ENCODE results near the gene ZNF30. TPM values are rescaled to one million over a fixed set of nuclear protein-coding genes. Genes with fewer than 3 reads are reported as not detected.
A peak's percentile ranks its signal among the peaks of the same experiment; 100 is the strongest.
"Not testable (repeated sequence)": the region's sequence is repeated elsewhere in the genome, so short reads cannot be mapped to it uniquely, and the experiment has no call there.

The ZNF30 gene
- polyA plus RNA-seq, 1 donor: 7.4 TPM

GRCh38 chr19:34920090-34920786, 6.5 kb upstream of the ZNF30 start:
- H3K4me3 ChIP-seq (ENCODE audit: low read length); H3K4me1 ChIP-seq (ENCODE audit: control insufficient read depth, insufficient read depth, low read length); H3K9me3 ChIP-seq (ENCODE audit: control insufficient read depth, low read depth, low read length); H3K27me3 ChIP-seq (ENCODE audit: control insufficient read depth, insufficient read depth, low read length); H3K27ac ChIP-seq (ENCODE audit: low read length); DNase-seq; H3K36me3 ChIP-seq (ENCODE audit: control insufficient read depth, insufficient read depth, low read length): not testable (repeated sequence)
- no CpG with 5 or more reads among the region's 8 CpGs for WGBS (ENCODE audit: insufficient coverage, low lambda C conversion rate)

DNA sequence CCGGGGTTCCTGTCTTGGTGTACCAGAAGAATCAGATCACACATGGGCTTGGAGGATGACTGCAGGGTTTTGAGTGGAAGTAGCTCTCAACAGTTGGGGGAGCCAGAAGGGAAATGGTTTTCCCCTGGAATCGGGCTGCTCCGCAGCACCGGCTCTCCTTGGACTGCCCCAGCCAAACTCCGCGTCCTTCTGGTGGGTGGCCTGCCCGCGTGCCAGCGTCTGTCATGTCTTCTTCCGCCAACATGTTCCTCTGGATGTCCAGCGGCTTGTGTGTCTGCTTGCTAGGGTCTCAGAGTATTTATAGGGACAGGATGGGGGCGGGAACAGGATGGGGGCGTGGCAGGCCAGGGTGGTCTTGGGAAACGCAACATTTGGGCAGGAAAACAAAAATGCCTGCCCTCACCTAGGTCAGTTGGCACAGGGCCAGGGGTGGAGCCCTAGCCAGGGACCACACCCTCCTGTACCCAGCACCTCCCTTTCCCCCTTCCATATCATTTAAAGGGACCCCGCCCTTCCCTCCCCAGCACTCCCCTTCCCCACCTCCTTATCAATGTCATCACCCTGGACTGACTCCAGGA, 1.3 kb upstream of the ZNF30 start:
- H3K27ac ChIP-seq (ENCODE audit: low read length): no peak overlapping the region
- WGBS (ENCODE audit: insufficient coverage, low lambda C conversion rate): no CpG with 5 or more reads among the region's 15 CpGs
- H3K36me3 ChIP-seq (ENCODE audit: control insufficient read depth, insufficient read depth, low read length): peaks cover 3% of the 10 kb centered on the region
- no peaks in the 10 kb centered on the region for H3K27me3 ChIP-seq (ENCODE audit: control insufficient read depth, insufficient read depth, low read length)
- peaks cover 10% of the 10 kb centered on the region for H3K9me3 ChIP-seq (ENCODE audit: control insufficient read depth, low read depth, low read length)
- no peaks in the 10 kb centered on the region for H3K4me1 ChIP-seq (ENCODE audit: control insufficient read depth, insufficient read depth, low read length)
- H3K4me3 ChIP-seq (ENCODE audit: low read length): no peak overlapping the region
- DNase-seq: no peak

- peaks cover 10% of the 10 kb centered on the region for H3K9me3 ChIP-seq (ENCODE audit: control insufficient read depth, low read depth, low read length)
- H3K4me3 ChIP-seq (ENCODE audit: low read length): peak overlapping the region; percentile 65
- 83% methylated on average over 3 of the region's 3 CpGs for WGBS (ENCODE audit: insufficient coverage, low lambda C conversion rate)
- no peaks in the 10 kb centered on the region for H3K27me3 ChIP-seq (ENCODE audit: control insufficient read depth, insufficient read depth, low read length)
- no peak for DNase-seq
- no peaks in the 10 kb centered on the region for H3K4me1 ChIP-seq (ENCODE audit: control insufficient read depth, insufficient read depth, low read length)
- peaks cover 6% of the 10 kb centered on the region for H3K36me3 ChIP-seq (ENCODE audit: control insufficient read depth, insufficient read depth, low read length)
- peak overlapping the region; percentile 65 for H3K27ac ChIP-seq (ENCODE audit: low read length)
These were observed 380 bp upstream of the ZNF30 start for GRCh38 chr19:34926361-34926684.

- no peak overlapping the region for H3K27ac ChIP-seq (ENCODE audit: low read length)
- no peaks in the 10 kb centered on the region for H3K27me3 ChIP-seq (ENCODE audit: control insufficient read depth, insufficient read depth, low read length)
- peaks cover 2% of the 10 kb centered on the region for H3K9me3 ChIP-seq (ENCODE audit: control insufficient read depth, low read depth, low read length)
- H3K4me1 ChIP-seq (ENCODE audit: control insufficient read depth, insufficient read depth, low read length): no peaks in the 10 kb centered on the region
- whole genome bisulfite sequencing (ENCODE audit: insufficient coverage, low lambda C conversion rate): 100% methylated on average over 2 of the region's 6 CpGs
- H3K4me3 ChIP-seq (ENCODE audit: low read length): no peak overlapping the region
- H3K36me3 ChIP-seq (ENCODE audit: control insufficient read depth, insufficient read depth, low read length): peaks cover 34% of the 10 kb centered on the region
- no peak for DNase-seq
These were observed 5.8 kb downstream of the ZNF30 start for GRCh38 chr19:34932494-34932893.

GRCh38 chr19:34936184-34936583, 9.5 kb downstream of the ZNF30 start:
- H3K4me1 ChIP-seq (ENCODE audit: control insufficient read depth, insufficient read depth, low read length): no peaks in the 10 kb centered on the region
- H3K9me3 ChIP-seq (ENCODE audit: control insufficient read depth, low read depth, low read length): peaks cover 2% of the 10 kb centered on the region
- H3K27ac ChIP-seq (ENCODE audit: low read length): no peak overlapping the region
- DNase-seq: no peak
- H3K27me3 ChIP-seq (ENCODE audit: control insufficient read depth, insufficient read depth, low read length): no peaks in the 10 kb centered on the region
- WGBS (ENCODE audit: insufficient coverage, low lambda C conversion rate): 90% methylated on average over 3 of the region's 4 CpGs
- no peak overlapping the region for H3K4me3 ChIP-seq (ENCODE audit: low read length)
- H3K36me3 ChIP-seq (ENCODE audit: control insufficient read depth, insufficient read depth, low read length): peaks cover 31% of the 10 kb centered on the region

- no peaks in the 10 kb centered on the region for H3K27me3 ChIP-seq (ENCODE audit: control insufficient read depth, insufficient read depth, low read length)
- H3K27ac ChIP-seq (ENCODE audit: low read length): no peak overlapping the region
- DNase-seq: no peak
- H3K36me3 ChIP-seq (ENCODE audit: control insufficient read depth, insufficient read depth, low read length): peaks cover 33% of the 10 kb centered on the region
- no peak overlapping the region for H3K4me3 ChIP-seq (ENCODE audit: low read length)
- no CpG with 5 or more reads among the region's 10 CpGs for WGBS (ENCODE audit: insufficient coverage, low lambda C conversion rate)
- no peaks in the 10 kb centered on the region for H3K4me1 ChIP-seq (ENCODE audit: control insufficient read depth, insufficient read depth, low read length)
- H3K9me3 ChIP-seq (ENCODE audit: control insufficient read depth, low read depth, low read length): peaks cover 17% of the 10 kb centered on the region
These were observed 12.2 kb downstream of the ZNF30 start for GRCh38 chr19:34938886-34939285.

GRCh38 chr19:34943861-34944573, 17.3 kb downstream of the ZNF30 start:
- no peaks in the 10 kb centered on the region for H3K27me3 ChIP-seq (ENCODE audit: control insufficient read depth, insufficient read depth, low read length)
- H3K36me3 ChIP-seq (ENCODE audit: control insufficient read depth, insufficient read depth, low read length): peaks cover 21% of the 10 kb centered on the region
- WGBS (ENCODE audit: insufficient coverage, low lambda C conversion rate): no CpG with 5 or more reads among the region's 13 CpGs
- H3K9me3 ChIP-seq (ENCODE audit: control insufficient read depth, low read depth, low read length): peaks cover 18% of the 10 kb centered on the region
- no peaks in the 10 kb centered on the region for H3K4me1 ChIP-seq (ENCODE audit: control insufficient read depth, insufficient read depth, low read length)
- H3K27ac ChIP-seq (ENCODE audit: low read length): no peak overlapping the region
- H3K4me3 ChIP-seq (ENCODE audit: low read length): no peak overlapping the region
- no peak for DNase-seq

DNA sequence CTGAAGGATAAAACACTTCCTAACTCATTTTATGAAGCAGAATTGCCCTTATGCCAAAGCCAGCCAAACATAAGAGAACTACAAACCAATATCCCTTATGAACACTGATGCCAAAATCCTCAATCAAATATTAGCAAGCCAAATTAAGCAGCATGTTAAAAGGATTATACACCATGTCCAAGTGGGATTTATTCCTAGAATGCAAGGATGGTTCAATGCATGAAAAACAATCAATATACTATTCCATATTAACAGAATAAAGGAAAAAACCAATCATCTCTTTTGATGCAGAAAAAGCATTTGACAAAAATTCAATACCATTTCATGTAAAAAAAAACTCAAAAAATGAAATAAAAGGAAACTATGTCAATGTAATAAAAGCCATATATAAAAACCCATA, 26.4 kb downstream of the ZNF30 start:
- peaks cover 38% of the 10 kb centered on the region for H3K9me3 ChIP-seq (ENCODE audit: control insufficient read depth, low read depth, low read length)
- no peak for DNase-seq
- H3K27me3 ChIP-seq (ENCODE audit: control insufficient read depth, insufficient read depth, low read length): no peaks in the 10 kb centered on the region
- H3K27ac ChIP-seq (ENCODE audit: low read length): no peak overlapping the region
- no peaks in the 10 kb centered on the region for H3K4me1 ChIP-seq (ENCODE audit: control insufficient read depth, insufficient read depth, low read length)
- no peak overlapping the region for H3K4me3 ChIP-seq (ENCODE audit: low read length)
- H3K36me3 ChIP-seq (ENCODE audit: control insufficient read depth, insufficient read depth, low read length): peaks cover 20% of the 10 kb centered on the region

GRCh38 chr19:34957830-34958751, 31.4 kb downstream of the ZNF30 start:
- Histone ChIP-seq H3K36me3 (ENCODE audit: control insufficient read depth, insufficient read depth, low read length) (peaks cover 46% of the 10 kb centered on the region), H3K4me1 (ENCODE audit: control insufficient read depth, insufficient read depth, low read length) (peaks cover 3% of the 10 kb centered on the region), H3K27ac (ENCODE audit: low read length) (no peak overlapping the region), H3K4me3 (ENCODE audit: low read length) (no peak overlapping the region), H3K27me3 (ENCODE audit: control insufficient read depth, insufficient read depth, low read length) (no peaks in the 10 kb centered on the region), H3K9me3 (ENCODE audit: control insufficient read depth, low read depth, low read length) (peaks cover 62% of the 10 kb centered on the region)
- no CpG with 5 or more reads among the region's 22 CpGs for WGBS (ENCODE audit: insufficient coverage, low lambda C conversion rate)
- DNase-seq: no peak

DNA sequence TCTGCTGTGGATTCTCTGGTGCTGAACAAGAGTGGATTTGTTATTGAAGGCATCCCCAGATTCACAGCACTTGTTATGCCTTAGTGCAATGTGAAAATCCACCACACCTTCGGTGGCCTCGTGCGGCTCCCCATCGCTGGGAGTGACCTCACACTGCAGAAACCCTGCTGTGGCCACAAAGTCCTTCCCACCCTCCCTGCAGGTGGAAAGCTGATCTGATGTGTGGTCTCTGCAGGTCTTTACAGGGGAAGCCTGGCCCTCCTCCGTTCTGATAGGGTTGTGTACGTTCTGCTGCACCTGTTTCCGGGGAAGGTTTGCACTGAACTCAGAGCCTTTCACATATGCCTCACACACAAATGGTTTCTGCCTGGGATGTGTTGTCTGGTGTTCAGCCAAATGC, 32.3 kb downstream of the ZNF30 start:
- DNase-seq: no peak
- WGBS (ENCODE audit: insufficient coverage, low lambda C conversion rate): no CpG with 5 or more reads among the region's 7 CpGs
- Histone ChIP-seq H3K36me3 (ENCODE audit: control insufficient read depth, insufficient read depth, low read length) (peaks cover 46% of the 10 kb centered on the region), H3K27me3 (ENCODE audit: control insufficient read depth, insufficient read depth, low read length) (no peaks in the 10 kb centered on the region), H3K9me3 (ENCODE audit: control insufficient read depth, low read depth, low read length) (peaks cover 60% of the 10 kb centered on the region), H3K4me3 (ENCODE audit: low read length) (no peak overlapping the region), H3K27ac (ENCODE audit: low read length) (no peak overlapping the region), H3K4me1 (ENCODE audit: control insufficient read depth, insufficient read depth, low read length) (peaks cover 3% of the 10 kb centered on the region)
